Choroid plexus epithelial cell (primary cell): ENCODE data around the gene TEX48.

Experiments used
- DNase-seq: peaks from one replicate; pipeline ENCODE4 v3.0.0-alpha.2; 2010; ENCODE audit warnings: low read depth
- H3K4me3 ChIP-seq: 2 replicates; pipeline ENCODE4 v1.5.1; 2011; ENCODE audit warnings: low read depth, mild to moderate bottlenecking, control low read depth, low read length, moderate library complexity
- CTCF ChIP-seq: conservative IDR thresholded peaks from 2 replicates; pipeline ENCODE4 v1.5.1; 2011; ENCODE audit warnings: low read depth, mild to moderate bottlenecking, control low read depth, inconsistent platforms, low read length, moderate library complexity

Gene TEX48

GRCh38 chr9:114689813-114690212 lies 7.8 kb upstream of the TEX48 start:
- no peak overlapping the region for H3K4me3 ChIP-seq
- no peak for DNase-seq
- no peak for TF ChIP-seq CTCF

DNA sequence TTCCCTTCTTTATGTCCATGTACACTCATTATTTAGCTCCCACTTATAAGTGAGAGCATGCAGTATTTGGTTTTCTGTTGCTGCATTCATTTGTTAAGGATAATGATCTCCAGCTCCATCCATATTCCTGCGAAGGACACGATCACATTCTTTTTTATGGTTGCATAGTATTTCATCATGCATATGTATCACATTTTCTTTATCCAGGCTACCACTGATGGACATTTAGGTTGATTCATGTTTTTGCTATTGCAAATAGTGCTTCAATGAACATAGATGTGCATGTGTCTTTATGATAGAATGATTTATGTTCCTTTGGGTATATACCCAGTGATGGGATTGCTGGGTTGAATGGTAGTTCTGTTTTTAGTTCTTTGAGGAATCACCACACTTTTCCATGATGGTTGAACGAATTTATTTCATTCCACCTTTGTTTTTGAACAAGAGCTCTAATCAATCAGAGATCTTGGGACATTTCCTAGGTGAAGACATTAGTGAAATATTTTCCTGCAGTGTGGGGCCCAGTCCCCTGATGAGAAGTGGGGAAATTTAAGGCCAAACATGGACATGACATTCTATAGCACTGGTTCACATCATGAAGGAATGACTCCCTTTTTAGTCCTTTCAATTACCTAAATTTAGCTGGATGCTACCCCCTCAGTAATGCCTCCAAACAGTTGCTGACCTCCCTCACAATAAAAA lies 7.1 kb upstream of the TEX48 start:
- H3K4me3 ChIP-seq: no peak overlapping the region
- no peak for TF ChIP-seq CTCF
- no peak for DNase-seq

DNA sequence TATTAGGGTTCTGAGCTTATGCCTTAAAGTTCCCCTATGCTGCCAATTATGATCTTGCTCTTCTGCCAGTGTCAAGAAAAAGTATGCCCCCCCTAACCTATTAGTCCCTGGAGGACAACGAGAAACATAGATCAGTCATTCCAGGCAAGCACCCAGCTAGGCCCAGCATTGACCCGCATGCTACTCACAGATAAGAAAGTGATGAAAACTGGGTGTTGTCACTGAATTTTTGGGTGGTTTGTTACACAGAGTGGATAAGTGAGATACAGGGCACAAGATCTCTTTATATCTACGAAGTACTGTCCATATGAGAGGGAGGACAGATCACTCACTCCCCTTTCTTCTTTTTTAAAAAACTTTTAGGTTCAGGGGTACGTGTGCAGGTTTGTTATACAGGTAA lies 6.4 kb upstream of the TEX48 start:
- H3K4me3 ChIP-seq: no peak overlapping the region
- no peak for TF ChIP-seq CTCF
- DNase-seq: no peak

- DNase-seq: peak; percentile 60
- H3K4me3 ChIP-seq: no peak overlapping the region
- no peak for TF ChIP-seq CTCF
Observed at GRCh38 chr9:114687034-114687433, 5.0 kb upstream of the TEX48 start.

- TF ChIP-seq CTCF: no peak
- DNase-seq: no peak
- no peak overlapping the region for H3K4me3 ChIP-seq
Observed at GRCh38 chr9:114685951-114686350, 4.0 kb upstream of the TEX48 start.

GRCh38 chr9:114684036-114684435 lies 2.0 kb upstream of the TEX48 start:
- no peak for TF ChIP-seq CTCF
- no peak overlapping the region for H3K4me3 ChIP-seq
- DNase-seq: no peak

DNA sequence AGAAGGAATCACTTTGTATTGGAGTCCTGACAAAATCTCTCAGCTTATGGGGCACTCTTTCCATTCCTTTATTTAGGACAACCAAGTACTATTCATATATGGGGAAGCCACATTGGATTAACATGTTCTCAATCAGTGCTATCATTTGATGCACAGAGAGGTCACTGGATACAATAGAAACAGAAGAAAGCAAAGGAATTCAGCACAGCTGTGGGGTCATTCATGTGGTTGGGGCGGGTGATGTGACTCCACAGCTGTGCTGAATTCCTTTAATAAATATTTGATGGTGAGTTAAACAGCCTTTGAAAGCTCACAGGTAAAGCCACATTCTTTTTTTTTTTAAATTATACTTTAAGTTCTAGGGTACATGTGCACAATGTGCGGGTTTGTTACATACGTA lies 854 bp upstream of the TEX48 start:
- peak; percentile 47 for DNase-seq
- H3K4me3 ChIP-seq: no peak overlapping the region
- no peak for TF ChIP-seq CTCF
